ENCODE measurements around the gene CNTNAP2.

- TF ChIP-seq CTCF (IDR thresholded peaks at IDR 0.05) (no peak), POLR2A (IDR thresholded peaks at IDR 0.05) (no peak)
Observed at GRCh38 chr7:147197006-147197405, 1080.4 kb downstream of the CNTNAP2 start.
